Heart left ventricle (tissue), 16 donors: ENCODE results near the gene ZDHHC3. TPM values are rescaled to one million over a fixed set of nuclear protein-coding genes. Genes with fewer than 3 reads are reported as not detected.

Source experiments
- ATAC-seq, 4 donors: fragments of 200-7000 bp; cut with Tn5 transposase; one replicate each; pipeline ENCODE4 v1.9.1; 2020 to 2022; ENCODE audit warnings: moderate library complexity in 4 of 4, mild to moderate bottlenecking in 3 of 4, moderate number of reproducible peaks in 1 of 4
- DNase-seq, 5 donors: peaks; one replicate each; pipeline ENCODE4 v3.0.0-alpha.2; 2020
- H3K27ac ChIP-seq, 12 donors: fragments of 200-600 bp; sonication (generic) in 4 of 12; one replicate each; pipeline versions ENCODE4 v1.5.0 to v1.8.0; 2016 to 2022; ENCODE audit warnings: mild to moderate bottlenecking in 2 of 12
- H3K27me3 ChIP-seq, 9 donors: fragments of 200-600 bp; sonication (generic) in 2 of 9; one replicate each; pipeline versions ENCODE4 v1.5.1 to v1.8.0; 2016 to 2022; ENCODE audit warnings: mild to moderate bottlenecking in 3 of 9
- H3K36me3 ChIP-seq, 9 donors: fragments of 200-600 bp; sonication (generic) in 2 of 9; one replicate each; pipeline versions ENCODE4 v1.5.0 to v1.8.0; 2018 to 2022; ENCODE audit warnings: mild to moderate bottlenecking in 2 of 9
- H3K4me1 ChIP-seq, 12 donors: fragments of 200-600 bp; sonication (generic) in 4 of 12; one replicate each; pipeline versions ENCODE4 v1.5.0 to v1.8.0; 2016 to 2022; ENCODE audit warnings: mild to moderate bottlenecking in 3 of 12
- H3K4me3 ChIP-seq, 12 donors: fragments of 200-600 bp; sonication (generic) in 4 of 12; one replicate each; pipeline versions ENCODE4 v1.5.0 to v1.8.0; 2017 to 2022; ENCODE audit warnings: mild to moderate bottlenecking in 9 of 12, moderate library complexity in 4 of 12
- H3K9me3 ChIP-seq, 12 donors: fragments of 200-600 bp; sonication (generic) in 4 of 12; one replicate each; pipeline versions ENCODE4 v1.5.0 to v1.8.0; 2016 to 2022; ENCODE audit warnings: mild to moderate bottlenecking in 1 of 12
- CTCF ChIP-seq, 12 donors: fragments of 200-600 bp; sonication (generic) in 4 of 12; IDR thresholded peaks; one replicate each; pipeline versions ENCODE4 v1.5.0 to v1.8.0; 2018 to 2022; ENCODE audit warnings: antibody characterized with exemption in 12 of 12, mild to moderate bottlenecking in 5 of 12
- POLR2A ChIP-seq, 2 donors: fragments of 450-650 bp; IDR thresholded peaks; one replicate each; pipeline ENCODE4 v1.6.1; 2017; ENCODE audit warnings: antibody characterized with exemption in 2 of 2, mild to moderate bottlenecking in 2 of 2, moderate library complexity in 2 of 2
- WGBS, 4 donors: extraction: QIAGEN DNeasy Blood & Tissue Kit in 2 of 4; methylation state at CpG; one replicate each; pipeline versions ENCODE4 v1.1.5 to v1.1.7; 2013 to 2018; 5-methylcytosine and 5-hydroxymethylcytosine counted together
- intact Hi-C, 10 donors: fragments of 100-400 bp; cut with DNase I; formaldehyde crosslinking; loops; one replicate each; pipeline versions ENCODE4 v1.11.1 to v1.14.2; 2022
- polyA plus RNA-seq, 2 donors: library from polyadenylated mRNA; stranded (reverse); fragments of 200-250 nt; gene quantifications; one replicate each; pipeline ENCODE4 v1.2.3, GENCODE V29; 2013
- total RNA-seq, 9 donors: library from RNA; depleted of rRNA in 2 of 9; stranded (reverse); fragments of >200 nt in 2 of 9; fragmentation: NEBNext Ultra II Directional in 3 of 9; extraction: Animal tissue kit (Norgen Biotek cat#: 25700) in 3 of 9; gene quantifications; one replicate each; pipeline versions ENCODE4 v1.1.0 to v1.2.4, GENCODE V29; 2016 to 2023
- donor health status: ischemic (EF 13 %, LVEDD 7.1; RV severe dilation, severe dysfunction).
- donor health status: healthy with polysubstance abuse.
- donor health status: DM: no; HTN: yes; CAD: no.
- donor health status: DM: no; HTN: no; CAD: no.
- donor health status: ischemic (EF 25% LVEDD 6.9; RV normal size, moderate dysfunction).
- donor health status: ischemic (EF 25% LVEDD 5.7; RV mildly dilated, moderate dysfunction).
- donor health status: healthy.
- donor health status: DM: yes; HTN: yes; CAD: no.
- donor health status: ischemic (EF 35%, LVEDD 5.7; RV mildly dilated, moderate dysfunction).
- donor health status: nonischemic (EF 11% LVEDD 7.7; RV severe dilation, severe dysfunction).
- donor health status: DM: yes; HTN: yes; CAD: no.
- donor health status: PGD.
- donor health status: ischemic (EF 29% LVEDD 5.4; RV normal size, mild dysfunction).
- donor health status: nonischemic (EF 23%, LVEDD 6.1; RV moderate dilation, normal function).

The ZDHHC3 gene
- total and polyA plus RNA-seq, 11 donors = 17.9 to 94.7 (median 52.7) TPM

GRCh38 chr3:45002139-45002660, 26.2 kb upstream of the ZDHHC3 start:
- ATAC-seq = no peak

GRCh38 chr3:45001738-45002137, 25.8 kb upstream of the ZDHHC3 start:
- peaks cover 0 to 34% (median 21%) of the 10 kb centered on the region in 12 donors for H3K4me1 ChIP-seq
- DNase-seq (no peak), ATAC-seq (no peak)
- intact Hi-C loops = no loop called here
- H3K9me3 ChIP-seq = peaks cover 0 to 9% (median 0%) of the 10 kb centered on the region in 12 donors
- TF ChIP-seq CTCF (IDR thresholded peaks at IDR 0.05) (peak in 1 of 12 donors; percentile 10), POLR2A (IDR thresholded peaks at IDR 0.05) (no peak)
- H3K4me3 ChIP-seq = no peak overlapping the region
- WGBS, 4 donors = 91 to 95% (median 94%) methylated on average over 3 of the region's 3 CpGs
- peaks cover 0 to 82% (median 63%) of the 10 kb centered on the region in 9 donors for H3K36me3 ChIP-seq
- peak overlapping the region in 7 of 12 donors; percentile 35 to 79 (median 69) for H3K27ac ChIP-seq
- H3K27me3 ChIP-seq = no peaks in the 10 kb centered on the region

More at GRCh38 chr3:45002139-45002660, 26.2 kb upstream of the ZDHHC3 start:
- TF ChIP-seq POLR2A (IDR thresholded peaks at IDR 0.05) = no peak
- TF ChIP-seq CTCF (IDR thresholded peaks at IDR 0.05) = no peak
- no peak for DNase-seq
- Histone ChIP-seq H3K27ac (peak overlapping the region in 11 of 12 donors; percentile 18 to 79 (median 69)), H3K9me3 (peaks cover 0 to 9% (median 0%) of the 10 kb centered on the region in 12 donors), H3K4me1 (peaks cover 0 to 38% (median 21%) of the 10 kb centered on the region in 12 donors), H3K27me3 (no peaks in the 10 kb centered on the region), H3K4me3 (no peak overlapping the region), H3K36me3 (peaks cover 0 to 81% (median 62%) of the 10 kb centered on the region in 9 donors)
- intact Hi-C loops = no loop called here
- WGBS, 4 donors = 61 to 72% (median 68%) methylated on average over 2 of the region's 2 CpGs

GRCh38 chr3:45000823-45001222, 24.8 kb upstream of the ZDHHC3 start:
- intact Hi-C loops = no loop called here
- Histone ChIP-seq H3K4me3 (no peak overlapping the region), H3K4me1 (peaks cover 1 to 37% (median 24%) of the 10 kb centered on the region in 12 donors), H3K9me3 (peaks cover 0 to 9% (median 0%) of the 10 kb centered on the region in 12 donors), H3K27ac (no peak overlapping the region), H3K36me3 (peaks cover 0 to 89% (median 71%) of the 10 kb centered on the region in 9 donors), H3K27me3 (no peaks in the 10 kb centered on the region)
- ATAC-seq (no peak), DNase-seq (no peak)
- 95 to 98% (median 97%) methylated on average over 4 of the region's 4 CpGs for WGBS, 4 donors
- TF ChIP-seq CTCF (IDR thresholded peaks at IDR 0.05) (no peak), POLR2A (IDR thresholded peaks at IDR 0.05) (no peak)

GRCh38 chr3:44999782-45000181, 23.8 kb upstream of the ZDHHC3 start:
- intact Hi-C loops = no loop called here
- no peak for ATAC-seq
- H3K36me3 ChIP-seq = peaks cover 0 to 79% (median 63%) of the 10 kb centered on the region in 9 donors

More at GRCh38 chr3:44999782-45000181, 23.8 kb upstream of the ZDHHC3 start:
- 76 to 82% (median 78%) methylated on average over 2 of the region's 2 CpGs for WGBS, 4 donors
- DNase-seq = no peak
- no peaks in the 10 kb centered on the region for H3K27me3 ChIP-seq
- H3K9me3 ChIP-seq = peaks cover 0 to 6% (median 0%) of the 10 kb centered on the region in 12 donors
- H3K4me3 ChIP-seq = no peak overlapping the region
- TF ChIP-seq POLR2A (IDR thresholded peaks at IDR 0.05) (no peak), CTCF (IDR thresholded peaks at IDR 0.05) (no peak)
- H3K27ac ChIP-seq = peak overlapping the region in 1 of 12 donors; percentile 1
- peaks cover 6 to 48% (median 34%) of the 10 kb centered on the region in 12 donors for H3K4me1 ChIP-seq
